WERI-Rb-1 (cell line): ENCODE data around the gene RBBP8.

Experiments used
- DNase-seq: peaks from one replicate; pipeline ENCODE4 v3.0.0-alpha.2; 2020
- H3K27ac ChIP-seq: fragments of 250-450 bp; sonication (Bioruptor Pico); 2 replicates; pipeline ENCODE4 v1.5.1; 2020; ENCODE audit warnings: mild to moderate bottlenecking, moderate library complexity
- H3K27me3 ChIP-seq: fragments of 250-450 bp; sonication (Bioruptor Pico); 2 replicates; pipeline ENCODE4 v1.5.1; 2021; ENCODE audit warnings: mild to moderate bottlenecking, low read depth, moderate library complexity; ENCODE audit not compliant: insufficient read depth, severe bottlenecking
- H3K36me3 ChIP-seq: fragments of 250-450 bp; sonication (Bioruptor Pico); 2 replicates; pipeline ENCODE4 v1.5.1; 2020; ENCODE audit warnings: mild to moderate bottlenecking, moderate library complexity
- H3K4me3 ChIP-seq: 2 replicates; pipeline ENCODE4 v1.5.1; 2011; ENCODE audit warnings: low read depth, mild to moderate bottlenecking, control low read depth, low read length
- H3K9me3 ChIP-seq: fragments of 250-450 bp; sonication (Bioruptor Pico); 2 replicates; pipeline ENCODE4 v1.5.1; 2021; ENCODE audit warnings: mild to moderate bottlenecking, moderate library complexity; ENCODE audit not compliant: severe bottlenecking
- CTCF ChIP-seq: IDR thresholded peaks from 2 replicates; pipeline ENCODE4 v1.5.1; 2011; ENCODE audit warnings: low read depth, mild to moderate bottlenecking, control low read depth, inconsistent platforms, low read length

RBBP8 gene

GRCh38 chr18:22962004-22962403 lies 28.9 kb downstream of the RBBP8 start:
- no peak for TF ChIP-seq CTCF
- Histone ChIP-seq H3K4me3 (no peak overlapping the region), H3K36me3 (peaks cover 32% of the 10 kb centered on the region), H3K9me3 (no peaks in the 10 kb centered on the region), H3K27ac (no peak overlapping the region; the same call in 1 of the 2 replicates), H3K27me3 (no peaks in the 10 kb centered on the region)
- no peak for DNase-seq

GRCh38 chr18:22964116-22964515 lies 31.0 kb downstream of the RBBP8 start:
- H3K4me3 ChIP-seq = no peak overlapping the region
- H3K27ac ChIP-seq = no peak overlapping the region
- no peaks in the 10 kb centered on the region for H3K27me3 ChIP-seq
- H3K9me3 ChIP-seq = no peaks in the 10 kb centered on the region
- no peak for DNase-seq
- no peak for TF ChIP-seq CTCF
- peaks cover 28% of the 10 kb centered on the region for H3K36me3 ChIP-seq

DNA sequence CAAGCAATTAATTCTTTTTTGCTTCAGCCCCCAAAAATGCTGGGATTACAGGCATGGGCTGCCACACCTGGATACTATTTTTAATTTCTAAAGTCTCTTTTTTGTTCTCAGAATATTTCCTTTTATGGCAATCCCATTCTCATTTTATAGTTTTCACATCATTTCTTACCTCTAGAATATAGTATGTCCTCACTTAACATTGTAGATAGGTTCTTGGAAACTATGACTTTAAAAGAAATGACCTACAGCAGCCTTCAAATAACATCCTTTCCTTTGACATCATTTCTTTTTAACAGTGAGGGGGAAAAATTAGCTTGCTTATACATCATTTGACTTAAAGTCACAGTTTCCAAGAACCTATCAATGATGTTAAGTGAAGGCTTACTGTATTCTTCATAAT lies 31.6 kb downstream of the RBBP8 start:
- Histone ChIP-seq H3K9me3 (no peaks in the 10 kb centered on the region), H3K36me3 (peaks cover 32% of the 10 kb centered on the region), H3K27ac (no peak overlapping the region), H3K4me3 (no peak overlapping the region), H3K27me3 (no peaks in the 10 kb centered on the region)
- no peak for TF ChIP-seq CTCF
- DNase-seq = no peak

- no peak overlapping the region for H3K4me3 ChIP-seq
- H3K36me3 ChIP-seq = peaks cover 36% of the 10 kb centered on the region
- DNase-seq = no peak
- H3K27ac ChIP-seq = no peak overlapping the region
- H3K27me3 ChIP-seq = no peaks in the 10 kb centered on the region
- no peaks in the 10 kb centered on the region for H3K9me3 ChIP-seq
- no peak for TF ChIP-seq CTCF
Observed at GRCh38 chr18:22971038-22971437, 37.9 kb downstream of the RBBP8 start.

GRCh38 chr18:22974001-22974400 lies 40.9 kb downstream of the RBBP8 start:
- Histone ChIP-seq H3K36me3 (peaks cover 28% of the 10 kb centered on the region), H3K9me3 (no peaks in the 10 kb centered on the region), H3K27ac (no peak overlapping the region), H3K27me3 (no peaks in the 10 kb centered on the region), H3K4me3 (no peak overlapping the region)
- no peak for DNase-seq
- no peak for TF ChIP-seq CTCF

GRCh38 chr18:22974707-22975106 lies 41.6 kb downstream of the RBBP8 start:
- Histone ChIP-seq H3K9me3 (no peaks in the 10 kb centered on the region), H3K4me3 (no peak overlapping the region), H3K27me3 (no peaks in the 10 kb centered on the region), H3K27ac (no peak overlapping the region), H3K36me3 (peaks cover 27% of the 10 kb centered on the region)
- no peak for DNase-seq
- no peak for TF ChIP-seq CTCF
